ENCODE data around the gene RGL1.

Gene RGL1

DNA sequence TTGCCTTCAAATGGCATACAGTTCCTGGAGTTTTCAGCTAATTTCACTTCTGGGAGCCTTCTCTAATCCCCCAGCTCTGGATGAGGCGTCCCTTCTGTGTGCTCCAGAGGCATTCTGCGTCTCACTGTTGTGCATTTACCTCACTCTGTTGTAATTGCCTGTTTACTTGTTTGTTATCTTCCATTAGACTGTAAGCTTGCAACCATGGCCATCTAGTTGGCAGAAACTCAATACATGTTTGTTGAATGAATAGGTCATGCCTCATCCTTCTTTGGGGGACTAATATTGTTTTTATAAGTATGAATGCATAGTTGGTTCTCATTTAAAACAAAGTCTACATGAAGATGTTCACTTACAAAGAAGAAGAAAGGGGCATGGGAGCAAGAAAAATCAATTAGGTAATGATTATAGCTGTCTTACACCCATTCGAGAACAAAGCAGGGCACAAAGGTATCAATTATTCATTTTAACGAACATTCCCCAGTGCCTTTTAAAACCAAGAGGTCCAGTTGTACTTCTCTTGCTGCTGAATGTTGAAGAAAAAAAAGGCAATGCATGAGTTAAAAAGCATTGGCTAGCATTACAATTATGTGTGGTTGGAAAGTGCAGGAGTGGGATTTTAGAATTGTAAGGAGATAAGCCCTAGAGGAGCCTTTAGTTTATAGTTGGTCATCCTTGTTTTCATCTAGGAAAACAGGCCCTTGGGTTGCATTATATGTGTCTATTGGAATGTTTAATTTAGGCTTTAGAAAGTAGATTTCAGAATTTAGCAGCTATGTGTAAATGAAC is 6.0 kb downstream of the RGL1 start:
- H3K9me3 ChIP-seq (ENCODE audit: control insufficient read depth, low read depth, low read length) = no peaks in the 10 kb centered on the region
- peaks cover 14% of the 10 kb centered on the region for H3K27me3 ChIP-seq (ENCODE audit: control insufficient read depth, insufficient read depth, low read length)
- peaks cover 25% of the 10 kb centered on the region for H3K4me1 ChIP-seq (ENCODE audit: control insufficient read depth, low read depth, low read length)
- no peak overlapping the region for H3K4me3 ChIP-seq (ENCODE audit: low read length)
- H3K9ac ChIP-seq (ENCODE audit: low read length) = no peak overlapping the region
- no peak overlapping the region for H3K27ac ChIP-seq (ENCODE audit: low read length)
- H3K36me3 ChIP-seq (ENCODE audit: control insufficient read depth, low read depth, low read length) = no peaks in the 10 kb centered on the region

DNA sequence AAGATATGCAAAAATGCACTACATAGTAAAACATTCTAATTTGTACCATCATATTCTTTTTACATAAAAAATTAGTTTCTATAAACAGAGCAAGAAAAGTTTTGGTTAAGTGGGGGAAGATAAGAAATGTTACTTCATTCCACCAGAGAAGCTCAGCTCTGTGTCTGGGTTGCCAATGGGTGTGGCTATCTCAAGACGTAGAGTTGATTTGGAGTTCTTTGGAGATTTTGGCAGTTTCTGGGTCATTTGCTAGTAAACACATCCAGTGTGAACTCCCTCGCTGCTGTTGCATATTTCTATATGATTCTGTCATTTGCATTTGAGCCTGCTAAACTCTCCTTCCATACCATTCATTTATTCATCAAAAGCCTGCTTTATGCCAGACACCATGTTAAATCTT is 7.2 kb downstream of the RGL1 start:
- no peak overlapping the region for H3K27ac ChIP-seq (ENCODE audit: low read length)
- H3K9ac ChIP-seq (ENCODE audit: low read length) = no peak overlapping the region
- H3K4me1 ChIP-seq (ENCODE audit: control insufficient read depth, low read depth, low read length) = peaks cover 14% of the 10 kb centered on the region
- H3K4me3 ChIP-seq (ENCODE audit: low read length) = no peak overlapping the region
- H3K9me3 ChIP-seq (ENCODE audit: control insufficient read depth, low read depth, low read length) = no peaks in the 10 kb centered on the region
- no peaks in the 10 kb centered on the region for H3K36me3 ChIP-seq (ENCODE audit: control insufficient read depth, low read depth, low read length)
- peaks cover 2% of the 10 kb centered on the region for H3K27me3 ChIP-seq (ENCODE audit: control insufficient read depth, insufficient read depth, low read length)

DNA sequence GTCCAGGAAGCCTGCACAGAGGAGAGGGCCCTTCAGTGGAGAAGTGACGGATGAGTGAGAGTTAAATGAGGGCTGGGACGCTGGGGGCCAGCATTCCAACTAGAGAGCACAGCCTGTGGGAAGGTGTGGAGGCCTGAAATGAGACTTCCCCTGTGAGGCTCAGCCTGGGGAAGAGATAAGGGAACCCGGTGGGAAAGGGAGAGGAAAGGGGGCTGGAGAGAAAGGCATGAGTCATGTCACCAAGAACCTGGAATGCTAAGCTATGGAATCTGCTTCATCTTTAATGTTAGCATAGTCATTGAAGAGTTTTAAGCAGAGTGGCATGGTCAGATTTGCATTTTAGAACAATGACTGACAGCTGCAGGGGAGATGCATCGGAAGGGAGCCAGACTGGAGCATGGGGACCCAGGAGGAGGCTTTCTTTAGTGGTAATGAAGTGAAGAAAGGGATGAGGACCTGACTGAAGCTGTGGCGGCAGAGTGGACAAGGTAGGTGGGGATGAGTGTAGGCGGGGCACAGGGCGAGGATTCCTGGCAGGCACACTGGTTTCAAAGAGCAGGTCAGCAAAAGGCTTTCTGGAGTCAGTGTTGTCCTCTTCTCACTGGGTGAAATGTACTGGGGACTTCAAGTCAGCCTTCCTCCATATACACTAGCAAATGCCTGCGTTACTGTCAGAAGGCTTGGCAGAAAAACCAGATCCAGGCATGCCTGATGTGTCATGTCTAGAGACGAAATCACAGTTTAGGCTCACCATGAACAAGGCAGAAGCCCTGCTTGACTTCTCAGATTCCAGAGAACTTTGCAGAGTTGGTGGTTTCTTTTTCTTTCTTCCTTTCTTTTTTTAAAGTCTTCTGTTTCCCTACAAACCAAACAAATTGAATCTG is 8.0 kb downstream of the RGL1 start:
- H3K9ac ChIP-seq (ENCODE audit: low read length) = no peak overlapping the region
- H3K27me3 ChIP-seq (ENCODE audit: control insufficient read depth, insufficient read depth, low read length) = no peaks in the 10 kb centered on the region
- no peak overlapping the region for H3K4me3 ChIP-seq (ENCODE audit: low read length)
- H3K9me3 ChIP-seq (ENCODE audit: control insufficient read depth, low read depth, low read length) = no peaks in the 10 kb centered on the region
- no peak overlapping the region for H3K27ac ChIP-seq (ENCODE audit: low read length)
- no peaks in the 10 kb centered on the region for H3K36me3 ChIP-seq (ENCODE audit: control insufficient read depth, low read depth, low read length)
- H3K4me1 ChIP-seq (ENCODE audit: control insufficient read depth, low read depth, low read length) = peaks cover 14% of the 10 kb centered on the region

DNA sequence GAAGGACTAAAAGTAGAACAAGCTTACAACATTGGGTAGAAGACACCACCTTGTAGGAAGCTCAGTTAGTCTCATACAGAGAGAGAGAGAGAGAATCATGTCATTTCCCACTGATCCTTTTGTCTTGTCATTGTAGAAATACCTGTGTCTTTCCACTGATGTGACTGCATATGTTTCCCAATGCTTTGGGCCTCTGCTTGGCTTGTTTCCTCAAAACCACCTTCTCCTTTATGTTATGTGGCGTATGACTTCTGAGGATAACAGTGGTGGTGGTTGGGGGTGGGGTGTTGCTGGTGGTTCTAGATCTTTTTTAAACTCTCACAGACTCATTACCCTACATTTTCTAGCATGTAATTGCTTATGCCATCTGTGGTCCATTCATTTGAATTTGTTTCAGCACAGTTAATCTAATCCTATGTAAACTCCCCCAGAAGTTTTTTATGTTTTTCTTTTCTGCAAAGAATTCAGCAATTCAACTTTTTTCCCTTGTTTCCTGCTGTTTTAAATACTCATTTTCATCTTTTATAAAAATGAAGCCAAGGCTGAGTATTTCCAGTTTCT is 9.3 kb downstream of the RGL1 start:
- no peaks in the 10 kb centered on the region for H3K9me3 ChIP-seq (ENCODE audit: control insufficient read depth, low read depth, low read length)
- no peaks in the 10 kb centered on the region for H3K36me3 ChIP-seq (ENCODE audit: control insufficient read depth, low read depth, low read length)
- H3K27me3 ChIP-seq (ENCODE audit: control insufficient read depth, insufficient read depth, low read length) = no peaks in the 10 kb centered on the region
- no peak overlapping the region for H3K4me3 ChIP-seq (ENCODE audit: low read length)
- peaks cover 14% of the 10 kb centered on the region for H3K4me1 ChIP-seq (ENCODE audit: control insufficient read depth, low read depth, low read length)
- H3K27ac ChIP-seq (ENCODE audit: low read length) = no peak overlapping the region
- no peak overlapping the region for H3K9ac ChIP-seq (ENCODE audit: low read length)

DNA sequence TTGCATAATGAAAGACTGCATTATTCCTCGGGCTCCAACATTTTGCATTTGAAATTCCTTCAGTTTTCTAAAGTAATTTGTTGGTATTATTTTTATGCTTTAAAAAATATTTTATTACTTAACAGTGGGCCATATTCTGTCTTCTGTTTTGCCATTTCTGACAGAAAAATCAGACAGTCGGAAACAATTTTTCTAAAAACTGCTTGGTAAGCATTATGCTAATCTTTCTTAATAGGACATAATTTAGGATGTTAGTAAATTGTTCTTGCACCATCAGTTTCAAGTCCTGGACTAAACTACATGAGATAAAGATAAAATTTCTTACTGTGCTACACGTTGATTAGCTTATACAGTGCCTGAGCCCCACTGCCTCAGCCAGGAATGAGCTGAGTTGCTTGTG is 11.2 kb downstream of the RGL1 start:
- Histone ChIP-seq H3K4me1 (ENCODE audit: control insufficient read depth, low read depth, low read length) (peaks cover 14% of the 10 kb centered on the region), H3K36me3 (ENCODE audit: control insufficient read depth, low read depth, low read length) (no peaks in the 10 kb centered on the region), H3K9me3 (ENCODE audit: control insufficient read depth, low read depth, low read length) (no peaks in the 10 kb centered on the region), H3K4me3 (ENCODE audit: low read length) (no peak overlapping the region), H3K27ac (ENCODE audit: low read length) (no peak overlapping the region), H3K27me3 (ENCODE audit: control insufficient read depth, insufficient read depth, low read length) (no peaks in the 10 kb centered on the region), H3K9ac (ENCODE audit: low read length) (no peak overlapping the region)

DNA sequence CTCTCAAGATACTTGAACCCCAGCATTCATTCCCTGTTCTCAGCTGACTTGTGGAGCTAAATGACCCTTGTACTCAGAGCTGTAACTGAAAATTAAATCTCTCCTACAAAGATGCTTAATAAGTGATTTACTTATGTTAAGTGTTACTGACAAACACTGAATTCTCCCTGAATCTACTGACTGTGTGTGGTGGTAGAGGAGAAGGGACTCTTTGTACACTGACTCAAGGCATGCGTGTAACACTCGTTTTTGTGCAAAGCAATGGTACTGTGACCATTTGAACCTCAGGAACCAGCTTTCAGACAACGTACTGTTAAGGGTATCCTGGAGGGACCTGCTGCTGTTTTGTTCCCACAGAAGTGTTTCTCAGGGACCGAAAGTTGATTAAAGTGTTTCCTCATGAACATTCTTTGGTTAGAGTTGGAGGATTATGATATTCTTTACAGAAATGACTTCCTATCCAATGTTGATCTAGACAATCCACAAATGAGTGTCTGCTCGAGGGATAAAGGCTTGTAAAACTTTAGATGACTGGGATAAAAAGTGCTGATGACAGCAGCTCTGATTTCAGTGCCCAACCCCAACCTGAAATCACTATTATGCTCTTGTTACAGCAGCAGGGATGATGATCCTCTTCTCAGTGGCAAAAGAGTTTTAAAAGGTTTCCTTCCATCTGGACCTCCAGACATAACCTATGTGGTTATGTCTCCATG is 12.8 kb downstream of the RGL1 start:
- no peak overlapping the region for H3K4me3 ChIP-seq (ENCODE audit: low read length)
- no peaks in the 10 kb centered on the region for H3K36me3 ChIP-seq (ENCODE audit: control insufficient read depth, low read depth, low read length)
- H3K27me3 ChIP-seq (ENCODE audit: control insufficient read depth, insufficient read depth, low read length) = no peaks in the 10 kb centered on the region
- H3K9ac ChIP-seq (ENCODE audit: low read length) = no peak overlapping the region
- H3K9me3 ChIP-seq (ENCODE audit: control insufficient read depth, low read depth, low read length) = no peaks in the 10 kb centered on the region
- peaks cover 9% of the 10 kb centered on the region for H3K4me1 ChIP-seq (ENCODE audit: control insufficient read depth, low read depth, low read length)
- no peak overlapping the region for H3K27ac ChIP-seq (ENCODE audit: low read length)

DNA sequence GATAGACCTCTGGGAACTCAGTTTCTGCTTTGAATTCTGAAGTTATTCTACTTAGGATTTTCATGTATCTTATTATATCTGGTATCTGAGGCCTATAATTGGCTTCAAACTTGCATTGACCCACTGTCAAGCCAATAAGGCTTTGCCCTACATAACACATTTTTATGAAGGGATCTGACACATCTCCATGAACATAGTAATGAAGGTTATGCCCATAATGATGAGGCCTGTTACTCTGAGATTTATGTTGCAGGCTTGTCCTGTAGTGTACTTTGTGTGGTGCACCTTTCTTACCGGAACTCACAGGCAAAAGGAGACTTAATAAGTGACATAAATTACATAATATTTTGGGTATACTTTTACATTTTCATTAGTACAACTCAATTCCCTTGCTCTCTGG is 14.1 kb downstream of the RGL1 start:
- Histone ChIP-seq H3K9ac (ENCODE audit: low read length) (no peak overlapping the region), H3K4me1 (ENCODE audit: control insufficient read depth, low read depth, low read length) (no peaks in the 10 kb centered on the region), H3K9me3 (ENCODE audit: control insufficient read depth, low read depth, low read length) (no peaks in the 10 kb centered on the region), H3K36me3 (ENCODE audit: control insufficient read depth, low read depth, low read length) (no peaks in the 10 kb centered on the region), H3K4me3 (ENCODE audit: low read length) (no peak overlapping the region), H3K27ac (ENCODE audit: low read length) (no peak overlapping the region), H3K27me3 (ENCODE audit: control insufficient read depth, insufficient read depth, low read length) (no peaks in the 10 kb centered on the region)

DNA sequence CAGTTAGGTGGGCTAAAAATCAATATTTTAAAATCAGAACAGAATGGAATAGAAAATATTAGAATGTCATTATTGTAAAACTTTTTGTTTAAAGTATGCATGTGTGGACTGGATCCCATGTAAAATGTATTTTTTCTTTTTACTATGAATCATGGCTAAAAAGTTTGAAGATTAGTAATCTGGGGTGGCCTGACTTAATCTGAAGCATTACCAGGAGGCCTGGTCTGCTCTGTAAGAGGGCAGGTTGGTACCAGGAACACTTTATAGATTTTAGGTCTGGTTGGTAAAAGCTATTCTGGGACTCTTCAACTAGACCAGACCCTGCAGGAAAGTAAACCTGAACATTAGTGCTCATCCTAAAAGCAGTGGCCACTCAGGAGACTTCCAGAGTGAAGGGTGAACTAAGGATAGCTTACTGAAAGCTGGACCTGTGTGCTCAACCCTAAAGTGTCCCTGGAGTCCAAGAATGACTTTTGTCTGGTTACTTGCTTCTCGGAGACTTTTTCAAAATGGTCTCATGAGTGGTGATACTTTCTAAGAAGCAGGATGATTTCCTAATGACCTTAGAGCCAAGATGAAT is 16.5 kb downstream of the RGL1 start:
- H3K27me3 ChIP-seq (ENCODE audit: control insufficient read depth, insufficient read depth, low read length) = no peaks in the 10 kb centered on the region
- no peak overlapping the region for H3K4me3 ChIP-seq (ENCODE audit: low read length)
- H3K36me3 ChIP-seq (ENCODE audit: control insufficient read depth, low read depth, low read length) = no peaks in the 10 kb centered on the region
- H3K9ac ChIP-seq (ENCODE audit: low read length) = no peak overlapping the region
- no peaks in the 10 kb centered on the region for H3K9me3 ChIP-seq (ENCODE audit: control insufficient read depth, low read depth, low read length)
- H3K27ac ChIP-seq (ENCODE audit: low read length) = no peak overlapping the region
- H3K4me1 ChIP-seq (ENCODE audit: control insufficient read depth, low read depth, low read length) = no peaks in the 10 kb centered on the region

DNA sequence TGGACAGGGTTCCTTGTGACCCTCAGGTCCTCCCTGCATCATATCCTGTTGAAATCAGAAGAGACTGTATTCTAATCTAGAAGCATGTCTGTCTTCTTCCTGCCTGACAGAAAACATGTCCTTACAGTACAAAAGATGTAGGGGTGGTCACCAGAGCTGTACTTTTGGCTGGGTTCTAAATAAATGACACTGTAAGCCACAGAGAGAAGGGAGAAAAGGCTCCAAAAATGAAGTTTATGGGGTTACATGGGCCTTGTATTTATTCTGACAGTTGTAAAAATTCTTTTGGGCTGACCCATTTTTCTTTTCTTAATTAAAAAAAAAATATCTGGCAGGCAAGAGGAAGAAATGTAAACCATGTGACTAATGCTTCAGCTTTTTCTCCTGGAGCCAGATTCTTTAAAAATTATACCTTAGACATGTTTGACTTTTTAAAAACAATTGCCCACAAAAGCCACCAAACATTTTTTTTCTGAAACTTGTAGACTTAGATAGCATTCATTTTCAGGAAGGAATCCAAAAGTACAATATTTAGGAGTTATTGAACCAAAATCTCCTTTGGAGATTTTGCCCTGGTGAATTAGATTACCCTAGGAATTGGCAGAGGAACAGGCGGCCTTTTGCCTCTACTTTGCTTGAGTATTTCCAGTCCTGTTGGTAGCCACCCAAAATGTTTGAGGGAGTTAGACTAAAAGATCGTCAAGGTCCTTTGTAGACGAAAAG is 17.1 kb downstream of the RGL1 start:
- Histone ChIP-seq H3K9ac (ENCODE audit: low read length) (no peak overlapping the region), H3K4me3 (ENCODE audit: low read length) (no peak overlapping the region), H3K27me3 (ENCODE audit: control insufficient read depth, insufficient read depth, low read length) (no peaks in the 10 kb centered on the region), H3K9me3 (ENCODE audit: control insufficient read depth, low read depth, low read length) (no peaks in the 10 kb centered on the region), H3K27ac (ENCODE audit: low read length) (no peak overlapping the region), H3K36me3 (ENCODE audit: control insufficient read depth, low read depth, low read length) (no peaks in the 10 kb centered on the region), H3K4me1 (ENCODE audit: control insufficient read depth, low read depth, low read length) (no peaks in the 10 kb centered on the region)

DNA sequence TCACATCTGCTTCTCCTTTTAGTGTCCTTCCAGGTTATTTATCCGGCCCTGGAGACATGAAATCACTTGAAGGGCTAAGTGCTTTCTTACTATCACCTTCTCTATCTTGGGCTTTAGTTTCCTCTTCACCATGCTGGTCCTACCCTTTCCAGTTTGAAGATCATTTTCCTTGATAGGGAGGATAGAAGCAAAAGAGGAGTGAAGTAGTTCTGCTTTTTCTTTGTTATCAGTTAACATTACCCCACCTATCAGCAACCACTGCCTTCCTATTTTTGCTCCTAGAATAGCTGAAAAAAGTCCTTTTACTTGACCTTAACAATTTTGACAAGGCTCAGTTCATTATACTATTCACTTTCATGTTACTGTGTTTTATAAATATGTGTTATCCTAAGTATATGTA is 19.4 kb downstream of the RGL1 start:
- H3K9me3 ChIP-seq (ENCODE audit: control insufficient read depth, low read depth, low read length) = no peaks in the 10 kb centered on the region
- no peaks in the 10 kb centered on the region for H3K36me3 ChIP-seq (ENCODE audit: control insufficient read depth, low read depth, low read length)
- H3K27ac ChIP-seq (ENCODE audit: low read length) = no peak overlapping the region
- H3K4me1 ChIP-seq (ENCODE audit: control insufficient read depth, low read depth, low read length) = no peaks in the 10 kb centered on the region
- H3K27me3 ChIP-seq (ENCODE audit: control insufficient read depth, insufficient read depth, low read length) = no peaks in the 10 kb centered on the region
- no peak overlapping the region for H3K4me3 ChIP-seq (ENCODE audit: low read length)
- H3K9ac ChIP-seq (ENCODE audit: low read length) = no peak overlapping the region

All from iPS-18a (cell line).